A549 (cell line): ENCODE results near the gene PIGZ. TPM values are rescaled to one million over a fixed set of nuclear protein-coding genes. Genes with fewer than 3 reads are reported as not detected.

ENCODE experiments used
- ATAC-seq, 2 experiments: fragments of 200-7000 bp in 1 of 2; fragments of >200 bp in 1 of 2; cut with Nextera tagmentation in 1 of 2; cut with Tn5 transposase in 1 of 2; 3 replicates each; pipeline versions ENCODE4 v1.8.0 to v1.9.1; 2018 to 2020; ENCODE audit warnings: mild to moderate bottlenecking in 1 of 2, moderate library complexity in 1 of 2
- CTCF ChIA-PET: fragments of 300-600 bp; sonication (Branson Sonifier 250); formaldehyde crosslinking; extraction: SDS; loops from one replicate; lab custom pipeline; 2021; ENCODE audit warnings: antibody characterized with exemption, inconsistent platforms; lab: Yijun Ruan, JAX
- POLR2A ChIA-PET: fragments of 350-600 bp; formaldehyde crosslinking; extraction: SDS; loops from one replicate; lab custom pipeline; 2021; ENCODE audit warnings: antibody characterized with exemption, inconsistent platforms; lab: Yijun Ruan, JAX
- DNase-seq, 2 experiments: peaks; one replicate each; pipeline versions ENCODE4 v3.0.0 to v3.0.0-alpha.2; 2011 to 2016; ENCODE audit warnings: low read depth in 1 of 2, low spot score in 1 of 2
- FAIRE-seq: peaks from 2 replicates; lab custom pipeline; 2011; peaks lifted over from hg19 to GRCh38; lab: Jason Lieb, UNC
- H3K27ac ChIP-seq, 2 experiments: fragments of >200 bp; sonication (Bioruptor Twin); formaldehyde crosslinking; 3 replicates each; pipeline ENCODE4 v1.5.1; 2016 to 2017
- H3K4me1 ChIP-seq: fragments of >200 bp; sonication (Bioruptor Twin); formaldehyde crosslinking; 3 replicates; pipeline ENCODE4 v1.6.1; 2016
- H3K4me2 ChIP-seq: fragments of >200 bp; sonication (Bioruptor Twin); formaldehyde crosslinking; 3 replicates; pipeline ENCODE4 v1.6.1; 2016
- H3K4me3 ChIP-seq: fragments of >200 bp; sonication (Bioruptor Twin); formaldehyde crosslinking; 3 replicates; pipeline ENCODE4 v1.5.1; 2016
- H3K9me3 ChIP-seq: fragments of >200 bp; sonication (Bioruptor Twin); formaldehyde crosslinking; 3 replicates; pipeline ENCODE4 v1.6.1; 2016
- BHLHE40 ChIP-seq: IDR thresholded peaks from 2 replicates; pipeline ENCODE4 v1.6.1; 2012; ENCODE audit warnings: low read depth, low read length, inconsistent platforms
- CBX2 ChIP-seq: fragments of 200-600 bp; sonication (generic); IDR thresholded peaks from 2 replicates; pipeline ENCODE4 v1.6.1; 2016; ENCODE audit warnings: low read depth, mild to moderate bottlenecking, borderline replicate concordance
- CBX8 ChIP-seq: fragments of 200-600 bp; sonication (generic); IDR thresholded peaks from 2 replicates; pipeline ENCODE4 v1.6.1; 2016
- CHD2 ChIP-seq: fragments of 150-350 bp; IDR thresholded peaks from 2 replicates; pipeline ENCODE4 v1.6.1; 2014; ENCODE audit warnings: low read length; ENCODE audit not compliant: partially characterized antibody
- CHD4 ChIP-seq: fragments of 200-600 bp; sonication (generic); IDR thresholded peaks from 2 replicates; pipeline ENCODE4 v1.6.1; 2016; ENCODE audit warnings: antibody characterized with exemption, mild to moderate bottlenecking, borderline replicate concordance
- ESRRA ChIP-seq: fragments of 150-350 bp; IDR thresholded peaks from 2 replicates; pipeline ENCODE4 v1.6.1; 2014; ENCODE audit warnings: mild to moderate bottlenecking, low read length, borderline replicate concordance
- FOSB ChIP-seq: fragments of 250-450 bp; sonication (Bioruptor Pico); IDR thresholded peaks from 2 replicates; pipeline ENCODE4 v1.5.0; 2020; ENCODE audit warnings: mild to moderate bottlenecking, moderate library complexity
- FOSL2 ChIP-seq, 2 experiments: fragments of 450-650 bp in 1 of 2; fragments of >200 bp in 1 of 2; sonication (Bioruptor Twin) in 1 of 2; formaldehyde crosslinking; IDR thresholded peaks; 2 replicates each; pipeline versions ENCODE4 v1.5.0 to v1.6.1; 2016 to 2020; ENCODE audit warnings: mild to moderate bottlenecking in 1 of 2, moderate library complexity in 1 of 2
- FOXS1 ChIP-seq: fragments of 250-450 bp; sonication (Bioruptor Pico); IDR thresholded peaks from 2 replicates; pipeline ENCODE4 v1.5.0; 2020; ENCODE audit warnings: mild to moderate bottlenecking, moderate library complexity
- HDAC2 ChIP-seq: fragments of 200-600 bp; sonication (generic); IDR thresholded peaks from 2 replicates; pipeline ENCODE4 v1.6.1; 2016
- HEYL ChIP-seq: fragments of 250-450 bp; sonication (Bioruptor Pico); IDR thresholded peaks from 2 replicates; pipeline ENCODE4 v1.8.0; 2021; ENCODE audit warnings: mild to moderate bottlenecking, moderate library complexity
- HOXA7 ChIP-seq: fragments of 250-450 bp; sonication (Bioruptor Pico); IDR thresholded peaks from 2 replicates; pipeline ENCODE4 v1.5.0; 2020; ENCODE audit warnings: mild to moderate bottlenecking, moderate library complexity
- HOXB5 ChIP-seq: fragments of 250-450 bp; sonication (Bioruptor Pico); IDR thresholded peaks from 2 replicates; pipeline ENCODE4 v1.5.0; 2020; ENCODE audit warnings: mild to moderate bottlenecking, moderate library complexity
- JUN ChIP-seq, 2 experiments: fragments of >200 bp; sonication (Bioruptor Twin); formaldehyde crosslinking; IDR thresholded peaks; 2 replicates in 1 of 2; 3 replicates in 1 of 2; pipeline ENCODE4 v1.6.1; 2016 to 2017
- JUNB ChIP-seq: fragments of >200 bp; sonication (Bioruptor Twin); formaldehyde crosslinking; IDR thresholded peaks from 2 replicates; pipeline ENCODE4 v1.6.1; 2016
- KDM5A ChIP-seq: fragments of 200-600 bp; sonication (generic); IDR thresholded peaks from 2 replicates; pipeline ENCODE4 v1.6.1; 2016; ENCODE audit warnings: antibody characterized with exemption, mild to moderate bottlenecking
- MYC ChIP-seq: IDR thresholded peaks from 2 replicates; pipeline ENCODE4 v1.6.1; 2012; ENCODE audit warnings: mild to moderate bottlenecking, inconsistent platforms, low read length, improper control_type of control experiment, borderline replicate concordance
- NR3C1 ChIP-seq: fragments of >200 bp; sonication (Bioruptor Twin); formaldehyde crosslinking; IDR thresholded peaks from 3 replicates; pipeline ENCODE4 v1.6.1; 2017
- PHF8 ChIP-seq: fragments of 200-600 bp; sonication (generic); IDR thresholded peaks from 2 replicates; pipeline ENCODE4 v1.6.1; 2016; ENCODE audit warnings: low read depth, mild to moderate bottlenecking, antibody characterized with exemption, moderate library complexity, borderline replicate concordance
- POLR2A ChIP-seq: IDR thresholded peaks from 2 replicates; pipeline ENCODE4 v1.6.1; 2012; ENCODE audit warnings: mild to moderate bottlenecking, low read length
- POLR2AphosphoS2 ChIP-seq: conservative IDR thresholded peaks from 2 replicates; pipeline ENCODE4 v1.6.1; 2012; ENCODE audit warnings: low read length, improper control_type of control experiment, inconsistent platforms
- RARB ChIP-seq: fragments of 250-450 bp; sonication (Bioruptor Pico); IDR thresholded peaks from 2 replicates; pipeline ENCODE4 v1.8.0; 2021; ENCODE audit warnings: mild to moderate bottlenecking, moderate library complexity
- SREBF2 ChIP-seq: fragments of 450-650 bp; IDR thresholded peaks from 2 replicates; pipeline ENCODE4 v1.6.1; 2014; ENCODE audit warnings: mild to moderate bottlenecking, moderate library complexity
- TFCP2L1 ChIP-seq: fragments of 250-450 bp; sonication (Bioruptor Pico); IDR thresholded peaks from 2 replicates; pipeline ENCODE4 v1.5.0; 2021; ENCODE audit warnings: mild to moderate bottlenecking
- ZFP36 ChIP-seq: fragments of 450-650 bp; IDR thresholded peaks from 2 replicates; pipeline ENCODE4 v1.6.1; 2014; ENCODE audit warnings: borderline replicate concordance; ENCODE audit not compliant: partially characterized antibody
- ZSCAN20 ChIP-seq: fragments of 250-450 bp; sonication (Bioruptor Pico); IDR thresholded peaks from 2 replicates; pipeline ENCODE4 v1.8.0; 2022; ENCODE audit warnings: mild to moderate bottlenecking, moderate library complexity
- WGBS: methylation state at CpG from one replicate; pipeline ENCODE4 v1.1.6; 2017; ENCODE audit errors: missing lambda C conversion rate; 5-methylcytosine and 5-hydroxymethylcytosine counted together
- polyA plus RNA-seq, 4 experiments: library from polyadenylated mRNA; depleted of rRNA in 3 of 4; stranded (reverse); fragments of >200 nt; fragmentation: RNase III in 1 of 4; extraction: RNeasy Plus Mini Kit Qiagen cat#74134 plus additional on column Dnase treatment in 1 of 4; gene quantifications; 2 replicates in 3 of 4; 3 replicates in 1 of 4; pipeline ENCODE4 v1.2.3, GENCODE V29; 2011 to 2017
- TF ChIP-seq, protein P1 (sequence below): IDR thresholded peaks from 2 replicates; pipeline ENCODE4 v1.6.1; 2012; ENCODE audit warnings: low read depth, borderline replicate concordance
- TF ChIP-seq, protein P2 (sequence below): fragments of 250-450 bp; sonication (Bioruptor Pico); IDR thresholded peaks from 2 replicates; pipeline ENCODE4 v1.5.0; 2021; ENCODE audit warnings: mild to moderate bottlenecking, moderate library complexity, borderline replicate concordance
- TF ChIP-seq, protein P3 (sequence below): fragments of 450-650 bp; IDR thresholded peaks from 2 replicates; pipeline ENCODE4 v1.6.1; 2014; ENCODE audit warnings: antibody characterized with exemption

PIGZ gene
- polyA plus RNA-seq, 2 of the 4 experiments (the other 2 are of a cell fraction): 1.4 to 1.8 TPM

DNA sequence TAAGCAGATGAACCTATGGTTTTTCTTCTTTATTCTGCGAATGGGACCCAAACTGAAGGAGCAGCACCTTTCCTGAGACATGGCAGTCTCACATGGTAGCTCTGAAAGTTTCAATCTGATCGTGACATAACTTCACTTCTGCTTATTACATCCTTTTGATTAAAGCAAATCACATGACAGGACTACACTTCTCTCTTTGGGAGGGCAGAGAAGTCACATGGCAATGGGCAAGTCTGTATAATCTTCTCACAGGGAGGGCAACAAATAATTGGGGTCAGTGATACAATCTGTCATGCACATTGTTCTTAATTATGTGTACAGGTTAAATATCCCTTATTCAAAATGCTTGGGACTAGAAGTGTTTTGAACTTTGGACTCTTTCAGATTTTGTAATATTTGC, 47.9 kb downstream of the PIGZ start:
- TF ChIP-seq JUNB: no peak
- TF ChIP-seq RARB (CRISPR knock-in tag): no peak
- TF ChIP-seq MYC: no peak
- no peak for TF ChIP-seq SREBF2
- TF ChIP-seq, protein P1, sequence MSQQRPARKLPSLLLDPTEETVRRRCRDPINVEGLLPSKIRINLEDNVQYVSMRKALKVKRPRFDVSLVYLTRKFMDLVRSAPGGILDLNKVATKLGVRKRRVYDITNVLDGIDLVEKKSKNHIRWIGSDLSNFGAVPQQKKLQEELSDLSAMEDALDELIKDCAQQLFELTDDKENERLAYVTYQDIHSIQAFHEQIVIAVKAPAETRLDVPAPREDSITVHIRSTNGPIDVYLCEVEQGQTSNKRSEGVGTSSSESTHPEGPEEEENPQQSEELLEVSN: no peak
- no peak for TF ChIP-seq CBX8
- TF ChIP-seq HOXA7 (CRISPR knock-in tag): no peak
- no peak for TF ChIP-seq HOXB5 (CRISPR knock-in tag)
- TF ChIP-seq FOSB: no peak
- TF ChIP-seq, protein P2, sequence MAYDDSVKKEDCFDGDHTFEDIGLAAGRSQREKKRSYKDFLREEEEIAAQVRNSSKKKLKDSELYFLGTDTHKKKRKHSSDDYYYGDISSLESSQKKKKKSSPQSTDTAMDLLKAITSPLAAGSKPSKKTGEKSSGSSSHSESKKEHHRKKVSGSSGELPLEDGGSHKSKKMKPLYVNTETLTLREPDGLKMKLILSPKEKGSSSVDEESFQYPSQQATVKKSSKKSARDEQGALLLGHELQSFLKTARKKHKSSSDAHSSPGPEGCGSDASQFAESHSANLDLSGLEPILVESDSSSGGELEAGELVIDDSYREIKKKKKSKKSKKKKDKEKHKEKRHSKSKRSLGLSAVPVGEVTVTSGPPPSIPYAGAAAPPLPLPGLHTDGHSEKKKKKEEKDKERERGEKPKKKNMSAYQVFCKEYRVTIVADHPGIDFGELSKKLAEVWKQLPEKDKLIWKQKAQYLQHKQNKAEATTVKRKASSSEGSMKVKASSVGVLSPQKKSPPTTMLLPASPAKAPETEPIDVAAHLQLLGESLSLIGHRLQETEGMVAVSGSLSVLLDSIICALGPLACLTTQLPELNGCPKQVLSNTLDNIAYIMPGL (CRISPR knock-in tag): no peak
- TF ChIP-seq, protein P3, sequence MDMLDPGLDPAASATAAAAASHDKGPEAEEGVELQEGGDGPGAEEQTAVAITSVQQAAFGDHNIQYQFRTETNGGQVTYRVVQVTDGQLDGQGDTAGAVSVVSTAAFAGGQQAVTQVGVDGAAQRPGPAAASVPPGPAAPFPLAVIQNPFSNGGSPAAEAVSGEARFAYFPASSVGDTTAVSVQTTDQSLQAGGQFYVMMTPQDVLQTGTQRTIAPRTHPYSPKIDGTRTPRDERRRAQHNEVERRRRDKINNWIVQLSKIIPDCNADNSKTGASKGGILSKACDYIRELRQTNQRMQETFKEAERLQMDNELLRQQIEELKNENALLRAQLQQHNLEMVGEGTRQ: no peak
- no peak for TF ChIP-seq BHLHE40
- TF ChIP-seq KDM5A: no peak
- TF ChIP-seq JUN (IDR thresholded peaks at IDR 0.05): no peak
- TF ChIP-seq CHD2: no peak
- no peak for TF ChIP-seq FOXS1
- TF ChIP-seq PHF8: no peak
- 0 out of 3 replicates have a peak, but pooled peaks cover 3% of the 10 kb centered on the region for H3K9me3 ChIP-seq
- H3K4me1 ChIP-seq: no peaks in the 10 kb centered on the region
- CTCF ChIA-PET: no interaction called here
- POLR2A ChIA-PET: no interaction called here
- H3K4me3 ChIP-seq: no peak overlapping the region
- WGBS: 86% methylated on average over 2 of the region's 2 CpGs
- ATAC-seq (no peak), FAIRE-seq (no peak), DNase-seq (no peak)
- H3K4me2 ChIP-seq: no peak overlapping the region
- H3K27ac ChIP-seq: no peak overlapping the region

DNA sequence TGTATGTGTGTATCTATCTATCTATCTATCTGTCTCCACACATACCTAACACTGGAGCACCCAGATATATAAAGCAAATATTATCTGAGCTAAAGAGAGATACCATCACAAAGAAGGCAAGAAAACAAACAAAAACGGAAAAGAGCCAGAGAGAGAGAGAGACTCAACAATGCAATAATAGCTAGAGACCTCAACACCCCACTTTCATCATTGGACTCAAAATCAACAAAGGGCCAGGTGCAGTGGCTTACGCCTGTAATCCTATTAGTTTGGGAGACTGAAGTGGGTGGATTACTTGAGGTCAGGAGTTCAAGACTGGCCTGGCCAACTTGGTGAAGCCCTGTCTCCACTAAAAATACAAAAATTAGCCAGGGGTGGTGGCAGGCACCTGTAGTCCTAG, 49.7 kb downstream of the PIGZ start:
- 76% methylated on average over 2 of the region's 2 CpGs for WGBS
- no peak for TF ChIP-seq JUNB
- TF ChIP-seq HOXA7 (CRISPR knock-in tag): no peak
- TF ChIP-seq TFCP2L1 (CRISPR knock-in tag): no peak
- no peak for TF ChIP-seq POLR2AphosphoS2
- TF ChIP-seq HDAC2: no peak
- no peak for TF ChIP-seq JUN (IDR thresholded peaks at IDR 0.05)
- no peak for TF ChIP-seq FOSL2 (IDR thresholded peaks at IDR 0.05)
- no peak for TF ChIP-seq FOSL2 (CRISPR knock-in tag; IDR thresholded peaks at IDR 0.05)
- no peak for TF ChIP-seq NR3C1
- TF ChIP-seq CBX2: no peak
- no peak for TF ChIP-seq CHD4
- no peak for TF ChIP-seq ZFP36
- no peak for TF ChIP-seq ESRRA
- no peak for TF ChIP-seq HEYL (CRISPR knock-in tag)
- TF ChIP-seq CHD2: no peak
- no peak for TF ChIP-seq FOSB
- no peak for TF ChIP-seq POLR2A
- TF ChIP-seq ZSCAN20 (CRISPR knock-in tag): no peak
- DNase-seq (no peak), ATAC-seq (no peak), FAIRE-seq (no peak)
- Histone ChIP-seq H3K4me2 (no peak overlapping the region), H3K27ac (no peak overlapping the region), H3K4me3 (no peak overlapping the region), H3K9me3 (0 out of 3 replicates have a peak, but pooled peaks cover 3% of the 10 kb centered on the region), H3K4me1 (no peaks in the 10 kb centered on the region)
- CTCF ChIA-PET: no interaction called here
- POLR2A ChIA-PET: no interaction called here
